HCT116 (cell line): Measurements from ENCODE around the gene CDH4. TPM values are rescaled to one million over a fixed set of nuclear protein-coding genes. Genes with fewer than 3 reads are reported as not detected.

Experiments
- ATAC-seq: fragments of 200-7000 bp; cut with Tn5 transposase; 2 replicates; pipeline ENCODE4 v1.9.1; 2020; ENCODE audit warnings: mild to moderate bottlenecking, moderate library complexity
- BruUV-seq: library from RNA; stranded (reverse); fragments of 400-500 nt; replicated peaks from 2 replicates; lab custom pipeline; 2021; lab: Mats Ljungman, UMichigan
- CTCF ChIA-PET: fragments of 300-600 bp; sonication (Branson Sonifier 250); formaldehyde crosslinking; loops from one replicate; lab custom pipeline; 2021; ENCODE audit warnings: antibody characterized with exemption; lab: Charles Lee
- POLR2A ChIA-PET: fragments of 300-600, 350-600 bp; sonication (Branson Sonifier 250); formaldehyde crosslinking; loops from one replicate; lab custom pipeline; 2021; ENCODE audit warnings: antibody characterized with exemption; lab: Charles Lee
- RAD21 ChIA-PET, 2 experiments: fragments of 300-600 bp; sonication (Branson Sonifier 250); formaldehyde crosslinking; loops; one replicate each; lab custom pipeline; 2023; ENCODE audit warnings: low total read pairs in 2 of 2; ENCODE audit not compliant: uncharacterized antibody in 2 of 2, unreplicated experiment in 2 of 2, low non-redundant PET in 1 of 2; lab: Charles Lee
- DNase-seq: peaks from one replicate; pipeline ENCODE4 v3.0.0-alpha.2; 2010; ENCODE audit warnings: low read depth, low spot score
- H2AFZ ChIP-seq: fragments of 200-600 bp; shearing (Covaris generic), sonication (generic); 2 replicates; pipeline ENCODE4 v1.6.1; 2017; ENCODE audit warnings: low read depth, mixed run types, mixed read lengths, antibody characterized with exemption, low read length; ENCODE audit not compliant: poor library complexity, severe bottlenecking
- H3K27ac ChIP-seq: 2 replicates; pipeline ENCODE4 v1.5.1; 2012; ENCODE audit warnings: low read depth, low read length
- H3K27me3 ChIP-seq: fragments of 200-600 bp; sonication (generic); 2 replicates; pipeline ENCODE4 v1.6.1; 2016; ENCODE audit warnings: mixed run types, low read length, mixed read lengths; ENCODE audit not compliant: insufficient read depth
- H3K36me3 ChIP-seq, 2 experiments: fragments of 200-500 bp in 1 of 2; fragments of 200-600 bp in 1 of 2; sonication (Bioruptor generic) in 1 of 2; sonication (generic) in 1 of 2; 2 replicates each; pipeline versions ENCODE4 v1.5.1 to v1.6.1; 2014 to 2016; ENCODE audit warnings: low read length in 2 of 2, inconsistent platforms in 1 of 2, mixed read lengths in 1 of 2, mixed run types in 1 of 2; ENCODE audit not compliant: insufficient read depth in 2 of 2, control insufficient read depth in 1 of 2
- H3K4me1 ChIP-seq, 2 experiments: fragments of 200-600 bp in 1 of 2; sonication (generic) in 1 of 2; 2 replicates each; pipeline versions ENCODE4 v1.5.1 to v1.6.1; 2012 to 2017; ENCODE audit warnings: low read length in 2 of 2, inconsistent platforms in 1 of 2, mild to moderate bottlenecking in 1 of 2, mixed read lengths in 1 of 2, mixed run types in 1 of 2, moderate library complexity in 1 of 2; ENCODE audit not compliant: insufficient read depth in 2 of 2, control insufficient read depth in 1 of 2
- H3K4me2 ChIP-seq: fragments of 200-600 bp; sonication (generic); 2 replicates; pipeline ENCODE4 v1.6.1; 2017; ENCODE audit warnings: mixed run types, low read length, mixed read lengths
- H3K4me3 ChIP-seq, 2 experiments: fragments of 200-600 bp in 1 of 2; sonication (generic) in 1 of 2; replicated peaks in 1 of 2; 2 replicates each; pipeline ENCODE4 v1.5.1; 2011 to 2016; ENCODE audit warnings: low read length in 2 of 2, control low read depth in 1 of 2, low read depth in 1 of 2, mild to moderate bottlenecking in 1 of 2, mixed read lengths in 1 of 2, mixed run types in 1 of 2
- H3K79me2 ChIP-seq: fragments of 200-600 bp; sonication (generic); 2 replicates; pipeline ENCODE4 v1.6.1; 2017; ENCODE audit warnings: mild to moderate bottlenecking, mixed run types, low read length, moderate library complexity, mixed read lengths; ENCODE audit not compliant: insufficient read depth
- H3K9ac ChIP-seq: fragments of 200-600 bp; sonication (generic); 2 replicates; pipeline ENCODE4 v1.6.1; 2016; ENCODE audit warnings: low read length, mixed read lengths
- H3K9me2 ChIP-seq: fragments of 200-600 bp; sonication (generic), shearing (Covaris generic); 2 replicates; pipeline ENCODE4 v1.6.1; 2017; ENCODE audit warnings: mixed run types, mild to moderate bottlenecking, moderate library complexity; ENCODE audit not compliant: insufficient read depth
- H3K9me3 ChIP-seq, 2 experiments: fragments of 200-500 bp in 1 of 2; fragments of 200-600 bp in 1 of 2; sonication (Bioruptor generic) in 1 of 2; sonication (generic) in 1 of 2; 2 replicates each; pipeline ENCODE4 v1.6.1; 2014 to 2017; ENCODE audit warnings: low read length in 2 of 2, mixed read lengths in 2 of 2, inconsistent platforms in 1 of 2, low read depth in 1 of 2, mild to moderate bottlenecking in 1 of 2, mixed run types in 1 of 2, moderate library complexity in 1 of 2; ENCODE audit not compliant: control insufficient read depth in 1 of 2, insufficient read depth in 1 of 2
- H4K20me1 ChIP-seq: fragments of 200-600 bp; sonication (generic), shearing (Covaris generic); 2 replicates; pipeline ENCODE4 v1.6.1; 2017; ENCODE audit warnings: mixed run types, mild to moderate bottlenecking, moderate library complexity; ENCODE audit not compliant: insufficient read depth
- CBX3 ChIP-seq: IDR thresholded peaks from 2 replicates; pipeline ENCODE4 v1.6.1; 2012; ENCODE audit warnings: low read depth
- CEBPB ChIP-seq: IDR thresholded peaks from 2 replicates; pipeline ENCODE4 v1.6.1; 2012; ENCODE audit warnings: low read depth
- ELF1 ChIP-seq: IDR thresholded peaks from 2 replicates; pipeline ENCODE4 v1.6.1; 2012; ENCODE audit warnings: low read depth, borderline replicate concordance
- RAD21 ChIP-seq: IDR thresholded peaks from 2 replicates; pipeline ENCODE4 v1.6.1; 2012; ENCODE audit warnings: low read depth, mild to moderate bottlenecking
- SIN3A ChIP-seq: IDR thresholded peaks from 2 replicates; pipeline ENCODE4 v1.6.1; 2012; ENCODE audit warnings: low read depth
- YY1 ChIP-seq: IDR thresholded peaks from 2 replicates; pipeline ENCODE4 v1.6.1; 2011; ENCODE audit warnings: low read length, low read depth, moderate library complexity, mild to moderate bottlenecking; ENCODE audit not compliant: insufficient replicate concordance; ENCODE audit errors: extremely low read depth
- ZFX ChIP-seq: fragments of 450-650 bp; IDR thresholded peaks from 2 replicates; pipeline ENCODE4 v1.6.1; 2017
- ZNF274 ChIP-seq: fragments of 200-500 bp; sonication (Bioruptor generic); IDR thresholded peaks from 2 replicates; pipeline ENCODE4 v1.6.1; 2014; ENCODE audit warnings: mild to moderate bottlenecking, low read depth, low read length, inconsistent platforms
- intact Hi-C: fragments of 100-400 bp; cut with micrococcal nuclease; formaldehyde crosslinking; loops from 2 replicates; pipeline ENCODE4 v1.10.0; 2022
- total RNA-seq: library from RNA; stranded (reverse); gene quantifications from one replicate; pipeline ENCODE4 v1.2.1, GENCODE V29; 2021; ENCODE audit not compliant: unreplicated experiment
- TF ChIP-seq, protein P1 (sequence below): IDR thresholded peaks from 2 replicates; pipeline ENCODE4 v1.6.1; 2012; ENCODE audit warnings: low read depth

Gene CDH4
- total RNA-seq, 1 experiment from 2014 or later = not detected

DNA sequence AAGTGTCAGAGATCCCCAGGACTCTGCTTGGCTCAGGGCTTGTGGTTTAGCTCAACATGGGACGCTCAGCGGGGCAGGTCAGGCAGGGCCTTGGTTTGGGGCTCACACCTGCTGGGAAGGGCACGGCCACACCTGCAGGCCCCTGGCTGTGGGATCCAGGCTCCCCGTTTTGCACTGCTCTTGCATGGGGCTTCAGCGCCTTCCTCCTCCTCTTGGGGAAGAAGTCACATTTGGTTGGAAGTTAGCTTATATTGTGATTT is 378.3 kb downstream of the CDH4 start (continued):
- TF ChIP-seq, protein P1, sequence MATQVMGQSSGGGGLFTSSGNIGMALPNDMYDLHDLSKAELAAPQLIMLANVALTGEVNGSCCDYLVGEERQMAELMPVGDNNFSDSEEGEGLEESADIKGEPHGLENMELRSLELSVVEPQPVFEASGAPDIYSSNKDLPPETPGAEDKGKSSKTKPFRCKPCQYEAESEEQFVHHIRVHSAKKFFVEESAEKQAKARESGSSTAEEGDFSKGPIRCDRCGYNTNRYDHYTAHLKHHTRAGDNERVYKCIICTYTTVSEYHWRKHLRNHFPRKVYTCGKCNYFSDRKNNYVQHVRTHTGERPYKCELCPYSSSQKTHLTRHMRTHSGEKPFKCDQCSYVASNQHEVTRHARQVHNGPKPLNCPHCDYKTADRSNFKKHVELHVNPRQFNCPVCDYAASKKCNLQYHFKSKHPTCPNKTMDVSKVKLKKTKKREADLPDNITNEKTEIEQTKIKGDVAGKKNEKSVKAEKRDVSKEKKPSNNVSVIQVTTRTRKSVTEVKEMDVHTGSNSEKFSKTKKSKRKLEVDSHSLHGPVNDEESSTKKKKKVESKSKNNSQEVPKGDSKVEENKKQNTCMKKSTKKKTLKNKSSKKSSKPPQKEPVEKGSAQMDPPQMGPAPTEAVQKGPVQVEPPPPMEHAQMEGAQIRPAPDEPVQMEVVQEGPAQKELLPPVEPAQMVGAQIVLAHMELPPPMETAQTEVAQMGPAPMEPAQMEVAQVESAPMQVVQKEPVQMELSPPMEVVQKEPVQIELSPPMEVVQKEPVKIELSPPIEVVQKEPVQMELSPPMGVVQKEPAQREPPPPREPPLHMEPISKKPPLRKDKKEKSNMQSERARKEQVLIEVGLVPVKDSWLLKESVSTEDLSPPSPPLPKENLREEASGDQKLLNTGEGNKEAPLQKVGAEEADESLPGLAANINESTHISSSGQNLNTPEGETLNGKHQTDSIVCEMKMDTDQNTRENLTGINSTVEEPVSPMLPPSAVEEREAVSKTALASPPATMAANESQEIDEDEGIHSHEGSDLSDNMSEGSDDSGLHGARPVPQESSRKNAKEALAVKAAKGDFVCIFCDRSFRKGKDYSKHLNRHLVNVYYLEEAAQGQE = no peak
- TF ChIP-seq RAD21 (no peak), CEBPB (no peak), CBX3 (no peak)

DNA sequence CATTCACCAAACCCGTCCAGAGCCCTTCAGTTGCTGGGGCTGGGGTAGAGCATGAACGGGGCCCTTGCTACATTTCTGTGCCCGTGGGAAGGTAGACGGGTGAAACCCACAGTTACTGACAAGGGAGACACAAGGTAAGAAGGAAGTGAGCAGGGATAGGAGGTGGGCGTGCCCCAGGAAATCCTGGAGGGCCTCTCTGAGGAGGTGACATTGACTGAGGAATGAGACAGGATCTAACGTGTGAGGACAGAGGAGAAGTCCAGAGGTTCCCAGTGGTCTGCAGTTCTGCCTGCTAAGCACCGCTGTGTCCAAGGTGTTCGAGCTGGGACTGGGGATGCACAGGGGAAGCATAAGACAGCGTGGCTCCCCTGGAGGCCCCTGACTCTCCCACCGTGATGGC is 378.8 kb downstream of the CDH4 start:
- DNase-seq = no peak
- Histone ChIP-seq H3K27me3 (peaks cover 41% of the 10 kb centered on the region), H3K4me3 (no peak overlapping the region), H3K27ac (no peak overlapping the region), H3K4me1 (no peaks in the 10 kb centered on the region), H3K79me2 (no peaks in the 10 kb centered on the region), H3K4me2 (no peak overlapping the region), H3K9ac (no peak overlapping the region), H3K9me2 (no peaks in the 10 kb centered on the region), H2AFZ (no peak overlapping the region)
- intact Hi-C loops = no loop called here
- POLR2A ChIA-PET = no interaction called here
- TF ChIP-seq ZNF274 (no peak), SIN3A (no peak), ELF1 (no peak), YY1 (no peak), ZFX (no peak), CBX3 (no peak)
- TF ChIP-seq, all 23 proteins: peak for 0
- ATAC-seq = no peak
- Histone ChIP-seq H3K36me3 (no peaks in the 10 kb centered on the region), H3K9me3 (no peaks in the 10 kb centered on the region), H4K20me1 (no peaks in the 10 kb centered on the region)
- BruUV-seq = no TSS peak
- ChIA-PET RAD21 (no interaction called here), CTCF (no interaction called here)
